GM18868 (cell line): ENCODE measurements around the gene TEX19.

ENCODE experiments used
- ATAC-seq: cut with Tn5 transposase; IDR thresholded peaks from one replicate; pipeline ENCODE4 v1.9.1; 2021; ENCODE audit warnings: mild to moderate bottlenecking, moderate library complexity; ENCODE audit not compliant: unreplicated experiment

TEX19 gene

GRCh38 chr17:82386881-82387704 lies 28.0 kb downstream of the TEX19 start:
- no peak for ATAC-seq

GRCh38 chr17:82387705-82388106 lies 28.7 kb downstream of the TEX19 start:
- ATAC-seq: no peak

DNA sequence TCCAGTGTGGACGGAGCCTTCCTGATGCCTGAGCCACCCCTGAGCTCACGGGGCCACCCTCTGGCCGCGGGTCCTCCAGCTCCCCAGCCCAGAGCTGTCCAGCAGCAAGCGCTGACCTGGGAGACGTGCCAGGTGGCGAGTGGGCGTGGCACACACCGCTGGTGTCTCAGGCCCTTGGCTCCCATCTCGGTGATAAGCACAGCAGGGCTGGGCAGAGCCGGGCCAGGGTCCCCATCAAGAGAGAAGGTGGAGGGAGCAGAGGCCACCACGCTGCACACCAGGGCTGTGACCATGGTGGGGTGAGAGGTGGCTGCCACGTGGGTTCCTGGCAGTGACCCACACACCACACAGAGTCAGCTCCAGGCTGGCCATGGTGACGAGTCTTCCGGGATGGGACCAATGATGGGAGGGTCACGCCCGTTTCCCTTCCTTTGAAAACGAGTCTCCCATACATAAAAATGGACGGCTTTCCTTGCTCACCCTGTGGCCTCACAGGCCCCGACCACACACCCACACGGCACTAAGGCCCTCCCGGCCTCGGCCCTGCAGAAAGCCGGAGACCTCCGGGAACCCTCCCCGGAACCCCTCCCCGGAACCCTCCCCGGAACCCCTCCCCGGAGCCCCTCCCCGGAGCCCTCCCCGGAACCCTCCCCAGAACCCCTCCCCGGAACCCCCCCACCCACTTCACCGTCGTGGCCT lies 29.3 kb downstream of the TEX19 start:
- no peak for ATAC-seq

DNA sequence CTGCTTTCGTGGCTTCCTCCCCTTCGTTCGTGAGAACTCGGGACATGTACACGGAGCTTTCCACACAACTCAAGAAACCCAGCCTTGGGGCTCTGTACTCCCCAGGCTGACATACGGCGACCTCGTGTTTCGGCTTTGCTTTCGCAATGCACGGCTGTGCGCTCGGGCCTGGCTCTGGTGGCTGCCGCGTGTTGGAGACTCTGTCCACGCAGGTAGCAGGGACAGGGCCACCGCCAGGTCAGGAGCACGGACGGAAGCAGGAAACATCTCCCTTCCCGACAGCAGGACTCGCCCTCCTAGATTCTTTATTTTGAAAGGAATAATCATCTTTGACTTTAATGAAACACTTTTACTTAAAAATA lies 29.9 kb downstream of the TEX19 start:
- ATAC-seq: no peak

DNA sequence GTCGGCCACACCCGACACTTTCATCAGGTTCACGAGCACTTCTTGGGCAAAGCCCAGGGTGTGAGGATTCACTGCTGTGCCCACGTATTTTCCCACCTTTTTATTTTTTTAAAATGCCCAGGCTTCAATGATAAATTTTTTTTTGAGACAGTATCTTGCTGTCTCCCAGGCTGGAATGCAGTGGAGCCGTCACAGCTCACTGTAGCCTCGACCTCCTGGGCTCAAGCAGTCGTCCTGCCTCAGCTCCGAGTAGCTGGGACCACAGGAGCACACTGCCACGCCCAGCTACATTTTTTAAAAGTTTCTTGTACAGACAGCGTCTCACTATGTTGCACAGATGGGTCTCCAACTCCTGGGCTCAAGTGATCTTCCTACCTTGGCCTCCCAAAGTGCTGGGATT lies 30.3 kb downstream of the TEX19 start:
- no peak for ATAC-seq

GRCh38 chr17:82390015-82390859 lies 31.2 kb downstream of the TEX19 start:
- ATAC-seq: no peak

DNA sequence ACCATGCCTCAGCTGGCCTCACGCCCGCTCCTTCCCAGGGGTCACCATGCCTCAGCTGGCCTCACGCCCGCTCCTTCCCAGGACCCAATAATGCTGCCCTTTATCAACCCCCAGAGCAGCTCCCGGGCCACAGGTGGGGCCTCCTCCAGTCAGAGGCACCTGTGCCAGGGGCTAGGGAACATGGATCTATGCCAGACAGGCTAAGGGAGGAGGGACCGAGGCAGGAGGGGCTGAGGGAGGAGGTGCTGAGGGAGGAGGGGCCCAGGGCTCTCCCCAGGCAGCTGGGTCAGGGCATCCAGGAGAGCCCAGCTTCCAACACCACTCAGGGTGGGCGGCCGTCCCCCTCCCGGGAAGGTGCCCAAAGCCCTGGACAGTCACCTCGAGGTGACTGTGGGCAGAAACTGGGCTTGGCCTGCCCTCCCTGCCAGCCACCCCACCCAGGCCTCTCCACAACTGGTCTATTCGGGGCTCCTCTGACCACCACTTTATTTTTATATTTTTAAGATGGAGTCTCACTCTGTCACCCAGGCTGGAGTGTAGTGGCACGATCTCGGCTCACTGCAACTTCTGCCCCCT lies 31.9 kb downstream of the TEX19 start:
- no peak for ATAC-seq

- no peak for ATAC-seq
These were observed 32.5 kb downstream of the TEX19 start for GRCh38 chr17:82391496-82392066.

GRCh38 chr17:82392209-82392920 lies 33.3 kb downstream of the TEX19 start:
- ATAC-seq: no peak

DNA sequence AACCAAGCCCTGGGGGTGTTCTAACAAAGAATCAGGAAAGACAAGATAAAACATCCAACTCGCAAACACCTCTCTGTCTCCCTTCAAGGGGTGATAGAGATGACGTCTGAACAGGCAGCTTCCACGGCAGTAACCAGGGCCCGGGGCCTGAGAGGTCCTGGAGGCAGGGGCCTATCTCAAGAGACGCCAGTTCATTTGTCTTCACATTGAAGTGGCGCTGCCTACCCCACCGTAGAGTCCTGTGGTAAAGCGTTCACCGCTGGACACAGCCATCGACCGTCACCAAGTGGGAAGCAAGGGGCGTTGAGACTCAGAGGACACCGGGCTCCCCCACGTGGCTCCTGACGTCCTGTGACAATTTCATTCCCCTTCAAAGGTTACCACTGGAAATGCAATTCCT lies 33.9 kb downstream of the TEX19 start:
- no peak for ATAC-seq

GRCh38 chr17:82394278-82394677 lies 35.2 kb downstream of the TEX19 start:
- ATAC-seq: no peak

GRCh38 chr17:82396601-82397435 lies 37.8 kb downstream of the TEX19 start:
- no peak for ATAC-seq

- ATAC-seq: no peak
These were observed 38.6 kb downstream of the TEX19 start for GRCh38 chr17:82397449-82398335.

GRCh38 chr17:82399041-82399441 lies 40.0 kb downstream of the TEX19 start:
- no peak for ATAC-seq

DNA sequence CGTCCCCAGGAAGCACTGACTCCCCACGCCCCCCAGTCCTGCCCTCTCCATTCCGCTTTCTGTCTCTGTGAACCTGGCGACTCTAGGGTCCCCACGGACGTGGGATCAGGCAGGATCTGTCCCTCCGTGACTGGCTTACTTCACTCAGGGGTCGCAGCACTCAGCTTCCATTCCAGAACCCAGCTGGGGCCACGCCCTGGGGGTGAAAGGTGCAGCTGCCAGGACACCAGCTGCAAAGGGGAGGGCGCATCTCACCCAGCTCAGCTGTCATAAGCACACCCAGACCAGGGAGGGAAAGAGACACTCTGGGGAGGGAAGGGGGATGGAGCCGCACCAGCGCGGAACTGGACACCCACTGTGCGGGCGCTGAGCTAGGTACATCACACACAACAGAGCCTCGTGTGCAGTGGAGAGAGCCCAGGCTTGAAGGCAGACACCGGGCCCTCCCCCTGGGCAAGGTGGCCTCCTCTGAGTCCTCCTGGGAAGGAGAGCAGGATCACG lies 40.6 kb downstream of the TEX19 start:
- no peak for ATAC-seq

- no peak for ATAC-seq
These were observed 41.2 kb downstream of the TEX19 start for GRCh38 chr17:82400206-82400605.

DNA sequence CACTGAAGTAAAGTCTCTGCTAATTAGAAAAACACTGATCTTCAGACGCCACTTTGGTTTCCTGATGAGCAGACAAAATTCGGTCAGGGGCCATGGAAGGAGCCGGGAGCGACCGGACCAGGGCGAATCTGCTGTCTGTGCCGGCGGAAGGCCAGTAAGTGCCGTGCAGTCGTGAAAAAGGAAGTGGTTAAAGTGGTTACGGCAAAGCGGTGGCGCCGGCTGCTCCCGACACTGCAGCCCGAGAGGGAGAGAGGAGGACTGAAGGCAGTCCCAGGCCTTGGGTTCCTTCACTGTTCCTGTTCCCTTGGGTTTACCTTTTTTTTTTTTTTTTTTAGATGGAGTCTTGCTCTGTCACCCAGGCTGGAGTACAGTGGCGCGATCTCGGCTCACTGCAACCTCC lies 41.8 kb downstream of the TEX19 start:
- ATAC-seq: peak; percentile 65

GRCh38 chr17:82402865-82403264 lies 43.8 kb downstream of the TEX19 start:
- no peak for ATAC-seq
